IPS-20b (cell line): ENCODE results near the gene PRR14.
"Not testable (repeated sequence)": the region's sequence is repeated elsewhere in the genome, so short reads cannot be mapped to it uniquely, and the experiment has no call there.

Experiments
- H3K27ac ChIP-seq: one replicate; pipeline ENCODE4 v1.5.1; 2013; ENCODE audit warnings: low read length
- H3K27me3 ChIP-seq: 2 replicates; pipeline ENCODE4 v1.6.1; 2013; ENCODE audit warnings: mild to moderate bottlenecking, low read length, inconsistent platforms; ENCODE audit not compliant: insufficient read depth
- H3K36me3 ChIP-seq: 2 replicates; pipeline ENCODE4 v1.6.1; 2013; ENCODE audit warnings: low read depth, mild to moderate bottlenecking, inconsistent platforms, low read length, moderate library complexity; ENCODE audit not compliant: insufficient read depth
- H3K4me1 ChIP-seq: 2 replicates; pipeline ENCODE4 v1.6.1; 2013; ENCODE audit warnings: mild to moderate bottlenecking, control low read depth, inconsistent platforms, low read length, moderate library complexity; ENCODE audit not compliant: insufficient read depth
- H3K4me3 ChIP-seq: 2 replicates; pipeline ENCODE4 v1.5.1; 2013; ENCODE audit warnings: mild to moderate bottlenecking, low read length, inconsistent platforms
- H3K9ac ChIP-seq: 2 replicates; pipeline ENCODE4 v1.6.1; 2013; ENCODE audit warnings: low read depth, mild to moderate bottlenecking, inconsistent platforms, low read length, moderate library complexity
- H3K9me3 ChIP-seq: 2 replicates; pipeline ENCODE4 v1.6.1; 2013; ENCODE audit warnings: mild to moderate bottlenecking, low read depth, low read length, inconsistent platforms; ENCODE audit not compliant: insufficient read depth

PRR14 gene

GRCh38 chr16:30637139-30637538, 13.6 kb upstream of the PRR14 start:
- H3K9me3 ChIP-seq, H3K4me1 ChIP-seq, H3K27me3 ChIP-seq, H3K9ac ChIP-seq, H3K27ac ChIP-seq, H3K4me3 ChIP-seq, H3K36me3 ChIP-seq: not testable (repeated sequence)

GRCh38 chr16:30637944-30638343, 12.8 kb upstream of the PRR14 start:
- Histone ChIP-seq H3K9ac (no peak overlapping the region), H3K27ac (no peak overlapping the region), H3K4me3 (no peak overlapping the region), H3K4me1 (peaks cover 3% of the 10 kb centered on the region; the same call in 1 of the 2 replicates), H3K36me3 (no peaks in the 10 kb centered on the region), H3K9me3 (no peaks in the 10 kb centered on the region), H3K27me3 (no peaks in the 10 kb centered on the region)

GRCh38 chr16:30641378-30641982, 9.3 kb upstream of the PRR14 start:
- Histone ChIP-seq H3K9me3 (no peaks in the 10 kb centered on the region), H3K4me1 (no peaks in the 10 kb centered on the region), H3K9ac (no peak overlapping the region), H3K27ac (no peak overlapping the region), H3K27me3 (peaks cover 11% of the 10 kb centered on the region), H3K4me3 (no peak overlapping the region), H3K36me3 (no peaks in the 10 kb centered on the region)

- H3K27me3 ChIP-seq = peaks cover 15% of the 10 kb centered on the region
- H3K36me3 ChIP-seq = no peaks in the 10 kb centered on the region
- H3K9me3 ChIP-seq = no peaks in the 10 kb centered on the region
- no peak overlapping the region for H3K4me3 ChIP-seq
- H3K9ac ChIP-seq = no peak overlapping the region
- H3K4me1 ChIP-seq = no peaks in the 10 kb centered on the region
- no peak overlapping the region for H3K27ac ChIP-seq
Measured at GRCh38 chr16:30644334-30644830, 6.4 kb upstream of the PRR14 start.

GRCh38 chr16:30645727-30646126, 5.0 kb upstream of the PRR14 start:
- no peak overlapping the region for H3K4me3 ChIP-seq
- peaks cover 3% of the 10 kb centered on the region; the same call in 1 of the 2 replicates for H3K4me1 ChIP-seq
- peaks cover 15% of the 10 kb centered on the region for H3K27me3 ChIP-seq
- no peak overlapping the region for H3K9ac ChIP-seq
- H3K36me3 ChIP-seq = no peaks in the 10 kb centered on the region
- no peak overlapping the region for H3K27ac ChIP-seq
- H3K9me3 ChIP-seq = no peaks in the 10 kb centered on the region

- Histone ChIP-seq H3K27ac (no peak overlapping the region), H3K9ac (no peak overlapping the region), H3K9me3 (no peaks in the 10 kb centered on the region), H3K36me3 (no peaks in the 10 kb centered on the region), H3K4me1 (peaks cover 3% of the 10 kb centered on the region; the same call in 1 of the 2 replicates), H3K27me3 (peaks cover 22% of the 10 kb centered on the region), H3K4me3 (no peak overlapping the region)
Measured at GRCh38 chr16:30647274-30647571, 3.5 kb upstream of the PRR14 start.

GRCh38 chr16:30649725-30650368, 913 bp upstream of the PRR14 start:
- Histone ChIP-seq H3K9me3 (no peaks in the 10 kb centered on the region), H3K36me3 (no peaks in the 10 kb centered on the region), H3K27ac (peak overlapping the region; percentile 27), H3K4me1 (peaks cover 3% of the 10 kb centered on the region; the same call in 1 of the 2 replicates), H3K4me3 (peak overlapping the region; percentile 24; the same call in 1 of the 2 replicates), H3K27me3 (peaks cover 26% of the 10 kb centered on the region), H3K9ac (peak overlapping the region; percentile 35; the same call in 1 of the 2 replicates)

- H3K36me3 ChIP-seq = no peaks in the 10 kb centered on the region
Measured at GRCh38 chr16:30651124-30652004, 604 bp downstream of the PRR14 start.

GRCh38 chr16:30652005-30652296, 1.2 kb downstream of the PRR14 start:
- Histone ChIP-seq H3K27me3 (peaks cover 29% of the 10 kb centered on the region), H3K9me3 (no peaks in the 10 kb centered on the region), H3K9ac (peak overlapping the region; percentile 89; the same call in 1 of the 2 replicates)

More at GRCh38 chr16:30651124-30652004, 604 bp downstream of the PRR14 start:
- Histone ChIP-seq H3K27me3 (peaks cover 23% of the 10 kb centered on the region), H3K9me3 (no peaks in the 10 kb centered on the region), H3K4me1 (peaks cover 3% of the 10 kb centered on the region; the same call in 1 of the 2 replicates), H3K9ac (peak overlapping the region; percentile 89; the same call in 1 of the 2 replicates), H3K27ac (no peak overlapping the region), H3K4me3 (peak overlapping the region; percentile 90)

GRCh38 chr16:30652718-30653117, 2.0 kb downstream of the PRR14 start:
- H3K27ac ChIP-seq = no peak overlapping the region
- no peaks in the 10 kb centered on the region for H3K36me3 ChIP-seq
- peaks cover 32% of the 10 kb centered on the region for H3K27me3 ChIP-seq
- no peak overlapping the region for H3K4me3 ChIP-seq
- peaks cover 3% of the 10 kb centered on the region; the same call in 1 of the 2 replicates for H3K4me1 ChIP-seq
- H3K9ac ChIP-seq = no peak overlapping the region
- H3K9me3 ChIP-seq = no peaks in the 10 kb centered on the region

More at GRCh38 chr16:30652005-30652296, 1.2 kb downstream of the PRR14 start:
- Histone ChIP-seq H3K4me1 (peaks cover 3% of the 10 kb centered on the region; the same call in 1 of the 2 replicates), H3K27ac (no peak overlapping the region), H3K4me3 (peak overlapping the region; percentile 90), H3K36me3 (no peaks in the 10 kb centered on the region)

- H3K27me3 ChIP-seq = peaks cover 35% of the 10 kb centered on the region
- H3K27ac ChIP-seq = no peak overlapping the region
- H3K36me3 ChIP-seq = no peaks in the 10 kb centered on the region
- no peak overlapping the region for H3K9ac ChIP-seq
- H3K4me3 ChIP-seq = no peak overlapping the region
- no peaks in the 10 kb centered on the region for H3K9me3 ChIP-seq
- peaks cover 2% of the 10 kb centered on the region; the same call in 1 of the 2 replicates for H3K4me1 ChIP-seq
Measured at GRCh38 chr16:30654856-30655255, 4.1 kb downstream of the PRR14 start.
